OCI-LY7 (cell line): ENCODE data around the gene HTR7.

ENCODE experiments used
- EZH2phosphoT487 ChIP-seq: fragments of 200-600 bp; sonication (generic); IDR thresholded peaks from 2 replicates; pipeline ENCODE4 v1.6.1; 2018; ENCODE audit warnings: low read depth, borderline replicate concordance, mild to moderate bottlenecking, mixed run types, antibody characterized with exemption, low read length, moderate library complexity, mixed read lengths
- TF ChIP-seq, protein P1 (sequence below): fragments of 200-600 bp; sonication (generic); conservative IDR thresholded peaks from 2 replicates; pipeline ENCODE4 v1.5.1; 2014; ENCODE audit warnings: mild to moderate bottlenecking, antibody characterized with exemption, low read length, moderate library complexity, mixed read lengths

DNA sequence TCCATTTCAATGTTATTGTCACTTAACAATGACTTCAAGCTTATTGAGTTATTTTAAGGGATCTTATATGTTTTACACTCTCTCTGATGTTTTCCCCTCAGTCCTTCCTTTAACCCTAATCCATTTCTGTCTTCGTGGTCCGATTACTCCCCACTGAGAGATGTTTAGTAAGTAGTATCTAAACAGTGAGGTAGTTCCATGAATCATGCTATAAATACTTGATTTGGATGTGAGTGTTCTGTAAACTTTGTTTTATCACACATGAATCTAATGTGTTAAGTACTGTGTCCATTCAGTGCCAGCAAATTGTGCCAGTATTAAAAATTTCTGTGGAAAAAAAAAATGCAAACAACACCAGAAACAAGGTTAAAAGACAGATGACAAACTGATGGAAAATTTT, 32.5 kb upstream of the HTR7 start:
- TF ChIP-seq, protein P1, sequence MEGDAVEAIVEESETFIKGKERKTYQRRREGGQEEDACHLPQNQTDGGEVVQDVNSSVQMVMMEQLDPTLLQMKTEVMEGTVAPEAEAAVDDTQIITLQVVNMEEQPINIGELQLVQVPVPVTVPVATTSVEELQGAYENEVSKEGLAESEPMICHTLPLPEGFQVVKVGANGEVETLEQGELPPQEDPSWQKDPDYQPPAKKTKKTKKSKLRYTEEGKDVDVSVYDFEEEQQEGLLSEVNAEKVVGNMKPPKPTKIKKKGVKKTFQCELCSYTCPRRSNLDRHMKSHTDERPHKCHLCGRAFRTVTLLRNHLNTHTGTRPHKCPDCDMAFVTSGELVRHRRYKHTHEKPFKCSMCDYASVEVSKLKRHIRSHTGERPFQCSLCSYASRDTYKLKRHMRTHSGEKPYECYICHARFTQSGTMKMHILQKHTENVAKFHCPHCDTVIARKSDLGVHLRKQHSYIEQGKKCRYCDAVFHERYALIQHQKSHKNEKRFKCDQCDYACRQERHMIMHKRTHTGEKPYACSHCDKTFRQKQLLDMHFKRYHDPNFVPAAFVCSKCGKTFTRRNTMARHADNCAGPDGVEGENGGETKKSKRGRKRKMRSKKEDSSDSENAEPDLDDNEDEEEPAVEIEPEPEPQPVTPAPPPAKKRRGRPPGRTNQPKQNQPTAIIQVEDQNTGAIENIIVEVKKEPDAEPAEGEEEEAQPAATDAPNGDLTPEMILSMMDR = no peak
- TF ChIP-seq EZH2phosphoT487 = no peak
